IMR-90 (cell line): ENCODE measurements around the gene KRT6C. TPM values are rescaled to one million over a fixed set of nuclear protein-coding genes. Genes with fewer than 3 reads are reported as not detected.

Experiments
- ATAC-seq: fragments of 200-7000 bp; cut with Tn5 transposase; 2 replicates; pipeline ENCODE4 v1.9.1; 2020; ENCODE audit warnings: low read depth, mild to moderate bottlenecking, moderate library complexity
- BruUV-seq: library from RNA; stranded (reverse); fragments of 400-500 nt; replicated peaks from 2 replicates; lab custom pipeline; 2021; lab: Mats Ljungman, UMichigan
- CTCF ChIA-PET: fragments of 300-600 bp; formaldehyde crosslinking; extraction: SDS; loops from one replicate; lab custom pipeline; 2021; ENCODE audit warnings: antibody characterized with exemption; lab: Yijun Ruan, JAX
- POLR2A ChIA-PET: fragments of 300-600 bp; sonication (Branson Sonifier 250); formaldehyde crosslinking; loops from one replicate; lab custom pipeline; 2022; ENCODE audit warnings: antibody characterized with exemption; ENCODE audit not compliant: unreplicated experiment; lab: Charles Lee
- DNase-seq: peaks from one replicate; pipeline ENCODE4 v3.0.0; 2013
- H2AFZ ChIP-seq: replicated peaks from 2 replicates; pipeline ENCODE3; 2013; ENCODE audit warnings: low read length, mild to moderate bottlenecking; ENCODE audit not compliant: poor library complexity
- H2AK5ac ChIP-seq: 2 replicates; pipeline ENCODE4 v1.6.1; 2013; ENCODE audit warnings: low read depth, low read length, inconsistent platforms
- H2AK9ac ChIP-seq: replicated peaks from 2 replicates; pipeline ENCODE3; 2013; ENCODE audit warnings: mild to moderate bottlenecking, low read depth, low read length, moderate library complexity; ENCODE audit not compliant: poor library complexity
- H2BK120ac ChIP-seq: 2 replicates; pipeline ENCODE4 v1.6.1; 2013; ENCODE audit warnings: low read depth, low read length, inconsistent platforms
- H2BK15ac ChIP-seq: 3 replicates; pipeline ENCODE4 v1.6.1; 2013; ENCODE audit warnings: low read depth, low read length, inconsistent platforms
- H2BK20ac ChIP-seq: 2 replicates; pipeline ENCODE4 v1.6.1; 2013; ENCODE audit warnings: low read depth, mild to moderate bottlenecking, inconsistent platforms, low read length, moderate library complexity
- H2BK5ac ChIP-seq: 2 replicates; pipeline ENCODE4 v1.6.1; 2013; ENCODE audit warnings: mild to moderate bottlenecking, low read depth, low read length, inconsistent platforms; ENCODE audit not compliant: poor library complexity, severe bottlenecking
- H3K14ac ChIP-seq: replicated peaks from 2 replicates; pipeline ENCODE4 v1.6.1; 2013; ENCODE audit warnings: low read depth, low read length, inconsistent platforms
- H3K18ac ChIP-seq: 2 replicates; pipeline ENCODE4 v1.6.1; 2013; ENCODE audit warnings: low read depth, low read length, control low read depth
- H3K23ac ChIP-seq: 2 replicates; pipeline ENCODE4 v1.6.1; 2013; ENCODE audit warnings: low read depth, low read length, inconsistent platforms
- H3K27ac ChIP-seq: 2 replicates; pipeline ENCODE4 v1.5.1; 2013; ENCODE audit warnings: mild to moderate bottlenecking, control low read depth, low read length; ENCODE audit not compliant: insufficient read depth
- H3K27me3 ChIP-seq: 2 replicates; pipeline ENCODE4 v1.6.1; 2013; ENCODE audit warnings: low read length; ENCODE audit not compliant: control insufficient read depth, insufficient read depth
- H3K36me3 ChIP-seq: 2 replicates; pipeline ENCODE4 v1.6.1; 2013; ENCODE audit warnings: low read length, mixed read lengths; ENCODE audit not compliant: control insufficient read depth, insufficient read depth
- H3K4ac ChIP-seq: 2 replicates; pipeline ENCODE4 v1.6.1; 2013; ENCODE audit warnings: low read depth, low read length, inconsistent platforms
- H3K4me1 ChIP-seq: 2 replicates; pipeline ENCODE4 v1.6.1; 2013; ENCODE audit warnings: low read length, mixed read lengths; ENCODE audit not compliant: control insufficient read depth, insufficient read depth
- H3K4me2 ChIP-seq: 2 replicates; pipeline ENCODE4 v1.6.1; 2013; ENCODE audit warnings: low read depth, mild to moderate bottlenecking, control low read depth, low read length, moderate library complexity
- H3K4me3 ChIP-seq: 2 replicates; pipeline ENCODE4 v1.5.1; 2013; ENCODE audit warnings: low read depth, mild to moderate bottlenecking, control low read depth, low read length, moderate library complexity; ENCODE audit not compliant: insufficient read depth
- H3K56ac ChIP-seq: 2 replicates; pipeline ENCODE4 v1.6.1; 2013; ENCODE audit warnings: low read length, inconsistent platforms; ENCODE audit not compliant: insufficient read depth; ENCODE audit errors: extremely low read depth
- H3K79me1 ChIP-seq, 2 experiments: 2 replicates each; pipeline ENCODE4 v1.6.1; 2013; ENCODE audit warnings: low read length in 2 of 2, inconsistent platforms in 1 of 2, low read depth in 1 of 2
- H3K9ac ChIP-seq: 2 replicates; pipeline ENCODE4 v1.6.1; 2013; ENCODE audit warnings: low read depth, low read length, control low read depth
- H3K9me1 ChIP-seq: 2 replicates; pipeline ENCODE4 v1.6.1; 2013; ENCODE audit warnings: low read length, inconsistent platforms; ENCODE audit not compliant: insufficient read depth
- H3K9me3 ChIP-seq: 2 replicates; pipeline ENCODE4 v1.6.1; 2013; ENCODE audit warnings: low read length; ENCODE audit not compliant: control insufficient read depth, insufficient read depth
- H4K20me1 ChIP-seq: 2 replicates; pipeline ENCODE4 v1.6.1; 2013; ENCODE audit warnings: low read length, inconsistent platforms; ENCODE audit not compliant: insufficient read depth
- H4K5ac ChIP-seq: 2 replicates; pipeline ENCODE4 v1.6.1; 2013; ENCODE audit warnings: mild to moderate bottlenecking, low read depth, low read length, control low read depth
- H4K8ac ChIP-seq, 2 experiments: 2 replicates each; pipeline ENCODE4 v1.6.1; 2013; ENCODE audit warnings: low read depth in 2 of 2, low read length in 2 of 2, control low read depth in 1 of 2, inconsistent platforms in 1 of 2
- H4K91ac ChIP-seq: 2 replicates; pipeline ENCODE4 v1.6.1; 2013; ENCODE audit warnings: low read depth, low read length, inconsistent platforms; ENCODE audit not compliant: insufficient read depth
- CEBPB ChIP-seq: IDR thresholded peaks from 2 replicates; pipeline ENCODE4 v1.6.1; 2012; ENCODE audit warnings: low read depth, low read length, improper control_type of control experiment
- FOS ChIP-seq: fragments of 150-350 bp; IDR thresholded peaks from 2 replicates; pipeline ENCODE4 v1.6.1; 2016; ENCODE audit warnings: low read depth, low read length
- NFE2L2 ChIP-seq: fragments of 150-350 bp; IDR thresholded peaks from 2 replicates; pipeline ENCODE4 v1.6.1; 2016; ENCODE audit warnings: low read depth, mild to moderate bottlenecking, low read length
- RAD21 ChIP-seq: IDR thresholded peaks from 2 replicates; pipeline ENCODE4 v1.6.1; 2012; ENCODE audit warnings: low read length, improper control_type of control experiment
- RFX5 ChIP-seq: IDR thresholded peaks from 2 replicates; pipeline ENCODE4 v1.8.0; 2012; ENCODE audit warnings: low read depth, mild to moderate bottlenecking, low read length, moderate library complexity
- WGBS, 2 experiments: methylation state at CpG; one replicate each; pipeline versions ENCODE4 v1.1.5 to v1.1.7; 2013; ENCODE audit warnings: missing lambda C conversion rate in 2 of 2; ENCODE audit not compliant: insufficient read length in 1 of 2; ENCODE audit errors: extremely low coverage in 2 of 2; 5-methylcytosine and 5-hydroxymethylcytosine counted together
- dilution Hi-C: fragments of 300-500 bp; cut with HindIII; formaldehyde crosslinking; loops from one replicate; pipeline ENCODE4 v1.14.3; 2018; ENCODE audit warnings: low sequenced_read_pairs; ENCODE audit not compliant: unreplicated experiment
- in situ Hi-C: fragments of 300-500 bp; cut with MboI; formaldehyde crosslinking; loops from 3 replicates; pipeline ENCODE4 v1.14.3; 2019; ENCODE audit warnings: low sequenced_read_pairs, inconsistent platforms, mixed read lengths
- intact Hi-C: fragments of 100-400 bp; cut with micrococcal nuclease; formaldehyde crosslinking; loops from 2 replicates; pipeline ENCODE4 v1.10.0; 2022
- polyA plus RNA-seq, 3 experiments: library from polyadenylated mRNA; depleted of rRNA; stranded (reverse); fragments of >200 nt; gene quantifications; 2 replicates each; pipeline ENCODE4 v1.2.3, GENCODE V29; 2012; ENCODE audit warnings: low replicate concordance in 1 of 3
- total RNA-seq: library from RNA; depleted of rRNA; stranded (reverse); fragments of >200 nt; gene quantifications from 2 replicates; pipeline ENCODE4 v1.2.3, GENCODE V29; 2012

The KRT6C gene
- total and polyA plus RNA-seq, 2 of the 4 experiments (the other 2 are of a cell fraction): not detected

GRCh38 chr12:52480073-52480472 is 6.5 kb upstream of the KRT6C start (continued):
- no peak for TF ChIP-seq CEBPB

- no peak overlapping the region for H2BK5ac ChIP-seq
- H2BK15ac ChIP-seq: no peak overlapping the region
- dilution Hi-C loops: no loop called here
- no peak overlapping the region for H3K56ac ChIP-seq
- H3K4me1 ChIP-seq: no peaks in the 10 kb centered on the region
- H3K79me1 ChIP-seq: no peaks in the 10 kb centered on the region
- no peaks in the 10 kb centered on the region for H4K20me1 ChIP-seq
- BruUV-seq: no TSS peak
- in situ Hi-C loops: no loop called here
- H3K9me1 ChIP-seq: no peaks in the 10 kb centered on the region
- no peak overlapping the region for H3K18ac ChIP-seq
- H2AK5ac ChIP-seq: no peak overlapping the region
- no peak overlapping the region for H2BK120ac ChIP-seq
- POLR2A ChIA-PET: no interaction called here
- H2AFZ ChIP-seq: no peak overlapping the region
- no peak overlapping the region for H2AK9ac ChIP-seq
- ATAC-seq (no peak), DNase-seq (no peak)
- H4K91ac ChIP-seq: no peak overlapping the region
- intact Hi-C loops: no loop called here
- H3K4me3 ChIP-seq: no peak overlapping the region
- WGBS, 2 experiments: no CpG with 5 or more reads among the region's 2 CpGs
- no peak overlapping the region for H3K4me2 ChIP-seq
- no peak overlapping the region for H3K27ac ChIP-seq
- H3K14ac ChIP-seq: no peak overlapping the region
- H3K4ac ChIP-seq: no peak overlapping the region
- H3K9ac ChIP-seq: no peak overlapping the region
- H3K36me3 ChIP-seq: no peaks in the 10 kb centered on the region
- TF ChIP-seq RAD21 (no peak), FOS (no peak), NFE2L2 (no peak), RFX5 (no peak)
- CTCF ChIA-PET: no interaction called here
- H2BK20ac ChIP-seq: no peak overlapping the region
- no peak overlapping the region for H4K5ac ChIP-seq
- H3K9me3 ChIP-seq: no peaks in the 10 kb centered on the region
- H3K23ac ChIP-seq: no peak overlapping the region
- peaks cover 2% of the 10 kb centered on the region; the same call in 1 of the 2 replicates for H3K27me3 ChIP-seq
- H4K8ac ChIP-seq: no peak overlapping the region
These were observed 4.0 kb upstream of the KRT6C start for GRCh38 chr12:52477651-52478050.
